HG03108 (cell line): ENCODE measurements around the gene SYT11.
"Not testable (repeated sequence)": the region's sequence is repeated elsewhere in the genome, so short reads cannot be mapped to it uniquely, and the experiment has no call there.

ENCODE experiments used
- ATAC-seq: cut with Tn5 transposase; IDR thresholded peaks from one replicate; pipeline ENCODE4 v1.9.1; 2021; ENCODE audit warnings: moderate library complexity; ENCODE audit not compliant: unreplicated experiment

Gene SYT11, protein sequence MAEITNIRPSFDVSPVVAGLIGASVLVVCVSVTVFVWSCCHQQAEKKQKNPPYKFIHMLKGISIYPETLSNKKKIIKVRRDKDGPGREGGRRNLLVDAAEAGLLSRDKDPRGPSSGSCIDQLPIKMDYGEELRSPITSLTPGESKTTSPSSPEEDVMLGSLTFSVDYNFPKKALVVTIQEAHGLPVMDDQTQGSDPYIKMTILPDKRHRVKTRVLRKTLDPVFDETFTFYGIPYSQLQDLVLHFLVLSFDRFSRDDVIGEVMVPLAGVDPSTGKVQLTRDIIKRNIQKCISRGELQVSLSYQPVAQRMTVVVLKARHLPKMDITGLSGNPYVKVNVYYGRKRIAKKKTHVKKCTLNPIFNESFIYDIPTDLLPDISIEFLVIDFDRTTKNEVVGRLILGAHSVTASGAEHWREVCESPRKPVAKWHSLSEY

DNA sequence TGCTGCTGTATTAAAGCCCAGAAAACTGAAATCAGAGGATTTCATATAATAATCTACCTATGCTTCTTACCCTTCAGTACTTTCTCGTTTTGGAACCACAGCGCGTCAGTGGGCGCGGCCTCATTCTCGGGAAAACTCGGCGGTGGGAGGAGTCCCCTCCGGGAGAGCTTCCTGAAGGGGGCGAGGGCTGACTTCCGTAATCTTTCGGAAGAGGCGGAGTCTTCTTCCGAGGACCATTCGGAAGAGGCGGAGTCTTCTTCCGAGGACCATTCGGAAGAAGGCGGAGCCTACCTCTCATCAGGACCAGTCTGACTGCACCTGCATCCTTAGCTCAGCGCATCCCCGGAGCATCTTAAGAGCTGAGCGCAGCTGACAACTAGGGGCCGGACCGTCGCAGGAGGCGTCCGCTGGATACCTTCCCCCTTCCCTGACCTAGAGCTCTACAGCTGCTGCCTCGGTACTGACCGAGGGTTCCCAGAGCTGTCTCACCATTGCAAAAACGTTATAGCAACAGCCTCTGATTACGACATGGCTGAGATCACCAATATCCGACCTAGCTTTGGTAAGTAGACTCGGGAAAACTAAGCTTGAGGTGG is at the start of gene SYT11:
Gene SYT11 (plus strand): TSS at position 334 of the 596 bp plus-strand sequence. CDS start 195 bp downstream, at position 529.
- peak; percentile 60 for ATAC-seq

DNA sequence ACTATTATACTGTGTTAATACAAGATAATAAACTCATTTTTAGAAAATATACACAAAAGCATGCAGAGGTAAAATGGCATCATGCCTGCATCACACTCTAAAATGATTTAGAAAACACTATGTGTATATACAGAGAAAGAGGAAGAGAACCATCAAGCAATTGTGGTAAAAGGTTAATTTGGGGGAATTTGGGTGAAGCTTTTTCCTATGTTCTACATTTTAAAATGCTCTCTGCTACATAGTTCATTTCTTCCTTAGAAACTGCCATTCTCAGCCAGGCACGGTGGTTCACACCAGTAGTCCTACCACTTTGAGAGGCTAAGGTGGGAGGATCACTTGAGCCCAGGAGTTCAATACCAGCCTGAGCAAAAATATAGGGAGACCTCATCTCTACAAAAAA is 46.5 kb upstream of the SYT11 start:
- no peak for ATAC-seq

DNA sequence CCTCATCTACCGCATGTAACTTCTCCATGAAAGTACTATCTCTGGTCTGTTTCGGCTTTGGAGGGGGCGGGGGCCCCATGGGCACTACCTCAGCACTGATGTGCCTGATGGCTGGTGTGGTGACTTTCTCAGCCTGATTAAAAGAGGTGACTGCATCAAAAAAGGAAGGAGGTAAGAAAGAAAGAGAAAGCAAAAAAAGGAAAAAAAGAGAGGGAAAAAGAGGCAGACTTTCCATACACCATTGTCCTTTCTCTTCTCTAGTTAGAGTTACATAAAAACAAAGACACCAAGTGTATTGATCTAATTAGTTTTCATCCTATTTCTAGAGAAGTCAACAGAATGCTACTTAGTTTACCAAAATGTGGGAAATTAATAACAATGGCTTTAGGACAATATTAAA is 45.7 kb upstream of the SYT11 start:
- ATAC-seq: no peak

DNA sequence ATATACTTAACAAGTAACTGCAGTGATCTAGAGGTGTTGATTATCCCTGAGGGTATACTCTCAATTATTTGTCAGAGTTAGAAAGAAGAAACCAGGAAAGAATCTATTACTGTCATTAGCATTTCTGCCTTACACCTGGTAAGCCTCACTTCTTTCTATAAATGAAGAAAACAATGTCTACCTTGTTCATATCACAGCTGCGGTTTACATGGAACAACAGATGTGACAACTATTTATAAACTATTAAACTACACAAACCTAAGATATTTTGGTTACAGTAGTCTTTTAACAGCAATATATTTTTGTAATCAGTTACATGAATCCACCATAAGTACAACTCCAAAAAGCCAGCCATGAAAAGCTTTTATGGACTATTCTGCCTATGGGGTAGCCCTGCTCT is 43.0 kb upstream of the SYT11 start:
- no peak for ATAC-seq

DNA sequence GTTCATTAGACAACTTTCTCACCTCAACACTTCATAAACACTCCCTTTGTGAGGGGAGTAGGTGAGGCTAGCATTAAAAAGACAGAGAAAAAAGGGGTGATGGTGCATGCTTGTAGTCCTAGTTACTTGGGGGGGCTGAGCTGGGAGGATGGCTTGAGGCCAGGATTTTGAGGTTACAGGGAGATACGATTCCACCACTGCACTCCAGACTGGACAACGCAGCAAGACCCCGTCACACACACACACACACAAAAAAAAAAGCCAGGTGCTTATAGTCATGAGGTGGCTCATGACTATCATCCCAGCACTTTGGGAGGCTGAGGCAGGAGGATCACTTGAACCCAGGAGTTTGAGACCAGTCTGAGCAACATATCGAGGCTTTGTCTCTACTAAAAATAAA is 31.9 kb upstream of the SYT11 start:
- no peak for ATAC-seq

DNA sequence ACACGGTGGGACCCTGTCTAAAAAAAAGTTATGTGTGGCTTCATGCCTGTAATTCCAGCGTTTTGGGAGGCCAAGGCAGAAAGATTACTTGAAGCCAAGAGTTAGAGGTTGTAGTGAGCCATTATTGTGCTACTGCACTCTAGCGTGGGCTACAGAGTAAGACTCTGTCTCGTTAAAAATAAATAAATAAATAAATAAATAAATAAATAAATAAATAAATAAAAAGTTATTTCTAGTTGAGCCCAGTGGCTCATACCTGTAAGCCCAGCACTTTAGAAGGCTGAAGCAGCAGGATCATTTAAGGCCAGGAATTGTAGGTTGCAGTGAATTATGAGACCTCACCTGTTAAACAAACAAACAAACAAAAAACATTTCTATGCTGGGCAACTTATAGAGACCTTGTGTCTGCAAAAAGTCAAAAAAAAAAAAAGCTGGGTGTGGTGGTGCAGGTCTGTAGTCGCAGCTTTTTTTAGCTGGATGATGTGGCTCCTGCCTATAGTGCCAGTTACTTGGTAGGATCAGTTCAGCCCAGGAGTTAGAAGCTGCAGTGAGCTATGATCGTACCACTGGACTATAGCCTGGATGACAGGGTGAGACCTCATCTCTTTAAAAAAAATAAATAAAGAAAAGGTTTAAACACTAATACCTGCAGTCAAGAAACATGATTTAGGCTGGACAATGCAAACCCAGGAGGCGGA is 27.9 kb upstream of the SYT11 start:
- no peak for ATAC-seq

DNA sequence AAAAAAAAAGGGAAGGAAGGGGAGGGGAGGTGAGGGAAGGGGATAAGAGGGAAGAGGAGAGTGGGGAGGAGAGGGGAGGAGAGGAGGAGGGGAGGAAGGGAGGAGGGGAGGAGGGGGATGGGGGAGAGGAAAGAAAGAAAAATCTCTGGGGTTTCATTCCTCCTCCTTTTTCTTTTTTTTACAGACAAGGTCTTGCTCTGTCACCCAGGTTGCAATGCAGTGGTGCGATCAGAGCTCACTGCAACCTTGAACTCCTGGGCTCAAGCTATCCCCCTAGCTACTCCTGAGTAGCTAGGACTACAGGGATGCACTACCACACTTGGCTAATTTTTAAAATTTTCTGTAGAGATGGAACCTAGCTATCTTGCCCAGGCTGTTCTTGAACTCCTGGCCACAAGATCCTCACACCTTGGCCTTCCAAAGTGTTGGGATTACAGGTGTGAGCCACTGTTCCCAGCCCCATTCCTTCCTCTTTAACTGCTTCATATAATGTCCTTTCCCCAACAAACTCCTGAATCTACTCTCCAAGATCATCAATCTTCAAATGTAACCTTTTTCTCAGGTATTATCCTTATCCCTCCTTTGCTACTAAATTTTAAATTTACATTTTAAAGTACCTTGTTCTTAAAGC is 25.6 kb upstream of the SYT11 start:
- no peak for ATAC-seq

DNA sequence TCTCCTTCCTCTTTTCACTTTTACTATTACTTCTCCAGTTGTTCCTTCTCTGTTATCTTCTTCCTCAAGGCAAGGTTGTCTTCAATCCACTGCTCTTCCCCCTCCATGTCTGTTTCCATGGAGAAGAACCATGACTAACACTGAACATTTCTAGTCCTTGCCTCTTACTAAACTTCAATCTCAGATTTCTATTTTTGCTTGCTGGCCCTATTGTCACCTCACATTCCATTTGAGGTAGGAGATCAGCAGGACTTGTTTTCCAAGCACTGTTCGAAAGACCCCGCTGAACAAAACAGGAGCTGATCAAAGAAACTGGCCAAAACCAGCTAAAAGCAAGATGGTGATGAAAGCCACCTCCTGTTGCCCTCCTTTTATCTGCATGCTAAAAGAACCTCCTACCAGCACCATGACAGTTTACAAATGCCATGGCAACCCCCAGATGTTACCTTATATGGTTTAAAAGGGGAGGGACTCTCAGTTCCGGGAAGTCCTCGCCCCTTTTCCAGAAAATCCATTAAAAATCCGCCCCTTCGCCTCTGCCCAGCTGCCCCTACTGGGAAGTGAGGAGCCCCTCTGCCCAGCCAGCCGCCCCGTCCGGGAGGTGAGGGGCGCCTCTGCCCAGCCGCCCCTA is 25.0 kb upstream of the SYT11 start:
- no peak for ATAC-seq

DNA sequence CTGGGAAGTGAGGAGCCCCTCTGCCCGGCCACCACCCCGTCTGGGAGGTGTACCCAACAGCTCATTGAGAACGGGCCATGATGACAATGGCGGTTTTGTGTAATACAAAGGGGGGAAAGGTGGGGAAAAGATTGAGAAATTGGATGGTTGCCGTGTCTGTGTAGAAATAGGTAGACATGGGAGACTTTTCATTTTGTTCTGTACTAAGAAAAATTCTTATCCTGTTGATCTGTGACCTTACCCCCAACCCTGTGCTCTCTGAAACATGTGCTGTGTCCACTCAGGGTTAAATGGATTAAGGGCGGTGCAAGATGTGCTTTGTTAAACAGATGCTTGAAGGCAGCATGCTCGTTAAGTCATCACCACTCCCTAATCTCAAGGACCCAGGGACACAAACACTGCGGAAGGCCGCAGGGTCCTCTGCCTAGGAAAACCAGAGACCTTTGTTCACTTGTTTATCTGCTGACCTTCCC is 24.4 kb upstream of the SYT11 start:
- not testable (repeated sequence) for ATAC-seq

DNA sequence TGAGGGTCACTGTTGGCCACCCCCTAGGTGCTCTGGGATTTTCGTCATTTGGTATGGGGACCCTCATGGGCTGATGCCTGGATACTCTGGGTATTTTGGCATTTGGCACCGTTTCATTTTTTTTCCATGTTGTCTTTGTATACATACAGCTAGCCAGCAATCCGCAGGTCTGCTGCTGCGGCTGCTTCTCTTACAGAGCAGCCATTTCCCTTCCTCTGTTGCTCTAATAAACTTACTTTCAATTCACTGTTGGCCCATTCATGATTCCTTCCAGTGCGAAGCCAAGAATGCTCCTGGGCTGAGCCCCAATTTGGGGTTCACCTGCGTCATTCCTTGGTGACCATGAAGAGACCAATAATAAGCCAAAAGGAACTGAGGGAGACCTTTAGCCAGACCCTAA is 23.8 kb upstream of the SYT11 start:
- ATAC-seq: no peak

DNA sequence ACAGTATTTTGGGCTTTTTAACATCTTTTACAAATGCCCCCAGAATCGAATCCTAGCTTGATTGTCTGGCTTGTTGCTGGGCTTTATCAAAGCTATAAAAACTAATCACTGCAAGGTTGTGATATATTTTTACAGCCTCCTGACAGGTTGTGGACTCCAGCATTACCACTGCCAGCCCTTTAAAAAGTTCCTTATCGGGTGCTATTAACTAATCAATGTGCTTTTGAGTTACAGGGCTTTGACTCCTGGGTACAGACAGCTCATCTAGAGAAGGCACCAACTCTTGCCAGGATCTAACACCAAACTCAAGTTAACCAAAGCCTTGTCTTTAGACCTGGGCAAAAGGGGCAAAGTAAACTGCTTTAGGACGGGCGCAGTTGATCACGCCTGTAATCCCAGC is 19.0 kb upstream of the SYT11 start:
- no peak for ATAC-seq

DNA sequence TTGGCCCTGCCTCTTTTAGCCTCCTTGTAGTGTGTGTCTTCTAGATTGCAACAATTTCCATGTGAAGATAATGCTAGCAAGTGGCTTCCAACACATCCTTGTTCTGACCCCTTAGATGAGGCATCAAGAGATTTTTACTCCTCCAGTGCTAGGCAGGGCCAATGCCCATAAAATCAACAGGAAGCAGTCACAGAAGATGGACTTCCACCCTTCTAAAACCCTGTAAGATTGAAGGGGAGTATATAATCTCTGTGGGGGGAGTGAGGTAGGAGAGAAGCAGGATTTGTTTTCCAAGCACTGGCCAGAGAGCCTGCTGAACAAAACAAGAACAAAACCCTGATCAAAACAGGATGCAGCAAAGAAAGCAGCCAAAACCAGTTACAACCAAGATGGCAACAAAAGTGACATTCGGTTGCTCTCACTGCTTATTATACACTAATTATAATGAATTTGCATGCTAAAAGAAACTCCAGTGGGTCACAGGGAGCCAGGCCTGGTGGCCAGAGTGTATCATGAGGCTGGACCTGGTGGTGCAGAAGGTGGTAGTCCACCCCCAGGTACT is 14.4 kb upstream of the SYT11 start:
- ATAC-seq: no peak

DNA sequence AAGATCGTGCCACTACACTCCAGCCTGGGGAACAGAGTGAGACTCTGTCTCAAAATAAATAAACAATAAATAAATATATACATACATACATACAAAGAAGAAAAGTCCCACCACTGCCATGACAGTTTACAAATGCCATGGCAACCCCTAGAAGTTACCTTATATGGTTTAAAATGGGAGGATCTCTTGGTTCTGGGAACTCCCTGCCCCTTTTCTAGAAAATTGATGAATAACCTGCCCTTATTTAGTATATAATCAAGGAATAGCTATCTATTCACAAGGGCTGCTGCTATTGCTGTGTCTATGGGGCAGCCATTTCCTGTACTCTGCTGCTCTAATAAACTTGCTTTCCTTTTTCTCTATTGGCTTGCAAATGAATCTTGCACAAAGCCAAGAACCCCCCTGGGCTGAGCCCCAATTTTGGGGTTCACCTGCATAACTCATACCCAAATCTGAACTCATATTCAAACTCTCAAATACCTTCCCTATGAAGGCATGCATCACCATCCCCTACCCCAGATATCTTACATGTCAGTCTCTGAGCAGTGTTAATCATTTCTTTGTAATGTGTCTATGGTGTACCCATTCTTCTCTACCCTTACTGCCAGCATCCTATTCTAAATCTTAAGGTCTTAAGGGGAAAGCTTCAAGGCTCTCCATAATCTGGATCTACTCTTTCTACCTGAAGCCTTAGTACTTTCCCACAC is 11.4 kb upstream of the SYT11 start:
- ATAC-seq: no peak

DNA sequence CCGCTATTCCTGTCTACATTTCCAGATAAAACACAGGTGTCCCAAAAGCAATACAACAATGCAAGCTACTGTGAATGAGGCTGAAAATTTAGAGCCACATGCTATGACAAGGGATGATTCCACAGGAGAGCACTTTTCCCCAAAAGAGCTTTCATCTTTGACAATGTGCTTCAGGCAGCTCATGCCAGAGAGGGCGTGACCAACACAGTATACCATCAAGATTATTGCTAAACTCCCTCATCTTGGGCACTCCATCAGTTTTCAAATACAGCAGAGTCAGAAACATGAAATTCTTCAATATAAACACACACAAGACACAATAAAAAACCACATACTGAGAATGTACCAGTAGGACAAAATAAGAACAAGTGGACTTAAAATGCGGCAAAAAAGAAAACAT is 9.0 kb upstream of the SYT11 start:
- no peak for ATAC-seq

DNA sequence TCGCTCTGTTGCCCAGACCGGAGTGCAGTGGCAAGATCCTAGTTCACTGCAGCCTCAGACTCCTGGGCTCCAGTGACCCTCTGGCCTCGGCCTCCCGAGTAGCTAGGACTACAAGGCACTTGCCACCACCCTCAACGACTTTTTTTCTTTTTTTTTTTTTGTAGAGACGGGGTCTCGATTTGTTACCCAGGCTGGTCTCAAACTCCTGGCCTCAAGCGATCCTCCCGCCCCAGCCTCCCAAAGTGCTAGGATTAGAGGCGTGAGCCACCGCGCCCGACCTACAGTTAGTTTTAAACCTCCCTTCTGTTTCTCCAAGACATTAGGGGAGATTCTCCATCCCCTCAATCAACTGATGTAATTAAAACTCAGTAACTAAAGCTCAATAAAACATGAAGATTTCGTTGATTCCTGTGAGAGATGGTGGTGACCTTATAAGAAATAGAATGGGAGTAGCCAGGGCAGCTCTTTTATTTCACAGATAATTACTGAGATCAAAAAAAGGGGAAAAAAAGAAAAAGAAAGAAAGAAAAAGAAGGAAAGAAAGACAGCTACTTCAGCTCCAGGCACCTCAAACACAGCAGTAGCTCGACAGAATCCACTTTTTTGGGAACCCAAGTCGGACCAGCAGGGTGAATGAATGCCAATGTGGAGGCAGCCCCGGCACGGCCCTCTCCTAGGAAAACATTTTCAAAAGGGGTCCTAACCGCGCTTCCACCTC is 3.0 kb upstream of the SYT11 start:
- ATAC-seq: no peak

DNA sequence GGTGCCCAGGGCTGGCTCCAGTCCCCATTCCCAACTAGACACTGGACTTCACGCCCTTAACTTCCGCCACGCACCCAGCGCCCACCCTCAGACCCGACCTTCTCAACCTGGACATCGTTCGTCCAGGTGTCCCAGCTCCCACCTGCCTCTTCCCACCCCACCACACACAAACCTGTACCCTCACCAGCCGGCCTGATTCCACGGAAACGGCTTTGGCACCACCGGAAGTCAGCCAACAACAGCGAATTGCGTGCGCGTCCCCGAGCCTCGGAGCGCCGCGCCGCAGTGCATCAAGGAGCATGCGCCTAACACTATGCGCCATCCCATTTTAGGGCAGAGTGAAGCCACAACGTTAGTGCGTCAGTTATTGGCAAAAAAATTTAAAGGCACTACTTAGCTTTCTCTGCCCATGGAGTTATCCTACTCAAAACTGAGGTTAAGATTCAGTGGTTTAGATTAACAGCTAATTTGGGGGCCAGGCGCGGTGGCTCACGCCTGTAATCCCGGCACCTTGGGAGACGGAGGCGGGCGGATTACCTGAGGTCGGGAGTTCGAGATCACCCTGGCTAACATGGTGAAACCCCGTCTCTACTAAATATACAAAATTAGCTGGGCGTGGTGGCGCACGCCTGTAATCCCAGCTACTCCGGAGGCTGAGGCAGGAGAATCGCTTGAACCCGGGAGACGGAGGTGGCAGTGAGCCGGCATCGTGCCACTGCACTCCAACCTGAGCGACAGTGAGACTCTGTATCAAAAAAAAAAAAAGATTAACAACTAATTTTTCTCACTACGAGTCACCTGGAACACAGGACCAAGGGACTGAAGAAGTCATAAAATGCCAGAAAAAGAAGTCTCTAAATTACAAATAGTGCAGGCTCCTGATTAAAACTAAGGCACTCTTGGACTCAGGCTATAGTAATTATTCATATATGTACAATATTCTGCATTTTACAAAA is 2.1 kb upstream of the SYT11 start, which contains the start of gene GON4L:
Gene GON4L (minus strand): TSS at position 240 of the 956 bp plus-strand sequence. CDS start 3,434 bp downstream, outside the sequence.
- ATAC-seq: peak; percentile 40

DNA sequence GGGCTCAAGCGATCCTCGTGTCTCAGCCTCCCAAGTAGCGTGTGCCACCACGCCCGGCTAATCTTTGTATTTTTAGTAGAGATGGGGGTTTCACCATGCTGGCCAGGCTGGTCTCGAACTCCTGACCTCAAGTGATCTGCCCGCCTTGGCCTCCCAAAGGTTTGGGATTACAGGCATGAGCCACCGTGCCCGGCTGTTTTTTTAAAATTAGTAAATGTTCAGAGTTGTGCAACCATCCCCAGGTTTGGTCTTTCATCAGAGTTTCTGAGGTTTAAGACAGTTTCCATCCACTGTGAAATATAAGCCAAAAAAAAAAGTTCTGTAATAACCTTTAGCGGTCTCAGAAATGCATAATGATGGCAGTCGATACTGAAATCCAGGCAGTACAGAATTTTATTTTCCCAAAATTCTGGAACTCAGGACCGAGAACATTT is 550 bp upstream of the SYT11 start:
- peak; percentile 11 for ATAC-seq
